Measurements from ENCODE around the gene DLX2. TPM values are rescaled to one million over a fixed set of nuclear protein-coding genes. Genes with fewer than 3 reads are reported as not detected.

DLX2 gene
- total and polyA plus RNA-seq, 2 of the 13 experiments (the other 11 are each of a cell fraction or from before 2014, with no cell fraction given), result 0.07 to 0.15 TPM

DNA sequence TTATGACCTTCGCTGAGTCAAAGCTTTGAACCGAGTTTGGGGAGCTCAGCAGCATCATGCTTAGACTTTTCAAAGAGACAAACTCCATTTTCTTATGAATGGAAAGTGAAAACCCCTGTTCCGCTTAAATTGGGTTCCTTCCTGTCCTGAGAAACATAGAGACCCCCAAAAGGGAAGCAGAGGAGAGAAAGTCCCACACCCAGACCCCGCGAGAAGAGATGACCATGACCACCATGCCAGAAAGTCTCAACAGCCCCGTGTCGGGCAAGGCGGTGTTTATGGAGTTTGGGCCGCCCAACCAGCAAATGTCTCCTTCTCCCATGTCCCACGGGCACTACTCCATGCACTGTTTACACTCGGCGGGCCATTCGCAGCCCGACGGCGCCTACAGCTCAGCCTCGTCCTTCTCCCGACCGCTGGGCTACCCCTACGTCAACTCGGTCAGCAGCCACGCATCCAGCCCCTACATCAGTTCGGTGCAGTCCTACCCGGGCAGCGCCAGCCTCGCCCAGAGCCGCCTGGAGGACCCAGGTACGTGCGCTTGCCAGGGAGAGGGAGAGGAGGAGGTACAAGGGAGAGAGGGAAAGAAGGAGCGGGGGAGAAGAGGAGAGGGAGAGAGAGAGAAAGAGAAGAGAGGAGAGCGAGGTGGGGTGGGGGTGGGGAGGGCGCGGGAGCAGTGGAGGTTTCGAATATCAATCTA, 17.1 kb downstream of the DLX2 start, which contains the start of gene DLX1 (continued):
- TF ChIP-seq ARID5B (CRISPR knock-in tag; IDR thresholded peaks at IDR 0.05) (no peak), PCBP1 (IDR thresholded peaks at IDR 0.05; ENCODE audit: borderline replicate concordance, low read depth, low read length) (0 out of 2 replicates have a peak, but pooled peaks have one; percentile 42), MEIS2 (CRISPR knock-in tag; IDR thresholded peaks at IDR 0.05) (peak; percentile 12; the same call in 1 of the 2 replicates), SMAD9 (CRISPR knock-in tag; IDR thresholded peaks at IDR 0.05) (peak; percentile 49; the same call in 1 of the 2 replicates), ZNF775 (CRISPR knock-in tag; IDR thresholded peaks at IDR 0.05; ENCODE audit: borderline replicate concordance) (no peak), FOXO4 (CRISPR knock-in tag; conservative IDR thresholded peaks at IDR 0.05) (0 out of 2 replicates have a peak, but pooled peaks have one; percentile 72), HNRNPL (IDR thresholded peaks at IDR 0.05; ENCODE audit: low read depth, low read length) (no peak), LCORL (IDR thresholded peaks at IDR 0.05) (no peak), LCORL (CRISPR knock-in tag; IDR thresholded peaks at IDR 0.05) (peak; percentile 21; the same call in 1 of the 2 replicates), REPIN1 (CRISPR knock-in tag; IDR thresholded peaks at IDR 0.05; ENCODE audit: borderline replicate concordance, low read depth) (0 out of 2 replicates have a peak, but pooled peaks have one; percentile 12), SP5 (CRISPR knock-in tag; IDR thresholded peaks at IDR 0.05; ENCODE audit: borderline replicate concordance, low read depth) (0 out of 2 replicates have a peak, but pooled peaks have one; percentile 13), FOXK1 (CRISPR knock-in tag; IDR thresholded peaks at IDR 0.05; ENCODE audit: borderline replicate concordance, low read depth) (peak; percentile 25; the same call in 1 of the 2 replicates), ZNF256 (CRISPR knock-in tag; conservative IDR thresholded peaks at IDR 0.05) (0 out of 2 replicates have a peak, but pooled peaks have one; percentile 18), MYC (CRISPR knock-in tag; IDR thresholded peaks at IDR 0.05; ENCODE audit: borderline replicate concordance) (peak; percentile 30; the same call in 1 of the 2 replicates), FOXA3 (CRISPR knock-in tag; IDR thresholded peaks at IDR 0.05) (peak; percentile 34; the same call in 1 of the 2 replicates), ZNF777 (CRISPR knock-in tag; IDR thresholded peaks at IDR 0.05) (peak; percentile 97), IKZF4 (CRISPR knock-in tag; IDR thresholded peaks at IDR 0.05; ENCODE audit: borderline replicate concordance, low read depth, not compliant biosample characterization) (peak; percentile 41), NR2F1 (CRISPR knock-in tag; IDR thresholded peaks at IDR 0.05) (0 out of 4 replicates have a peak, but pooled peaks of 1 of the 2 experiments have one; percentile 3)
- TF ChIP-seq, protein P1, sequence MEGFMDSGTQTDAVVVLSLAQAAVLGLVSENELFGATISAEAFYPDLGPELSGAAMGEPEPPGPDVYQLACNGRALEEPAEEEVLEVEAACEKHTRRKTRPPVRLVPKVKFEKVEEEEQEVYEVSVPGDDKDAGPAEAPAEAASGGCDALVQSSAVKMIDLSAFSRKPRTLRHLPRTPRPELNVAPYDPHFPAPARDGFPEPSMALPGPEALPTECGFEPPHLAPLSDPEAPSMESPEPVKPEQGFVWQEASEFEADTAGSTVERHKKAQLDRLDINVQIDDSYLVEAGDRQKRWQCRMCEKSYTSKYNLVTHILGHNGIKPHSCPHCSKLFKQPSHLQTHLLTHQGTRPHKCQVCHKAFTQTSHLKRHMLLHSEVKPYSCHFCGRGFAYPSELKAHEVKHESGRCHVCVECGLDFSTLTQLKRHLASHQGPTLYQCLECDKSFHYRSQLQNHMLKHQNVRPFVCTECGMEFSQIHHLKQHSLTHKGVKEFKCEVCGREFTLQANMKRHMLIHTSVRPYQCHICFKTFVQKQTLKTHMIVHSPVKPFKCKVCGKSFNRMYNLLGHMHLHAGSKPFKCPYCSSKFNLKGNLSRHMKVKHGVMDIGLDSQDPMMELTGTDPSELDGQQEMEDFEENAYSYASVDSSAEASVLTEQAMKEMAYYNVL (CRISPR knock-in tag; IDR thresholded peaks at IDR 0.05; ENCODE audit: borderline replicate concordance), result 0 out of 2 replicates have a peak, but pooled peaks have one; percentile 12
- TF ChIP-seq, protein P2, sequence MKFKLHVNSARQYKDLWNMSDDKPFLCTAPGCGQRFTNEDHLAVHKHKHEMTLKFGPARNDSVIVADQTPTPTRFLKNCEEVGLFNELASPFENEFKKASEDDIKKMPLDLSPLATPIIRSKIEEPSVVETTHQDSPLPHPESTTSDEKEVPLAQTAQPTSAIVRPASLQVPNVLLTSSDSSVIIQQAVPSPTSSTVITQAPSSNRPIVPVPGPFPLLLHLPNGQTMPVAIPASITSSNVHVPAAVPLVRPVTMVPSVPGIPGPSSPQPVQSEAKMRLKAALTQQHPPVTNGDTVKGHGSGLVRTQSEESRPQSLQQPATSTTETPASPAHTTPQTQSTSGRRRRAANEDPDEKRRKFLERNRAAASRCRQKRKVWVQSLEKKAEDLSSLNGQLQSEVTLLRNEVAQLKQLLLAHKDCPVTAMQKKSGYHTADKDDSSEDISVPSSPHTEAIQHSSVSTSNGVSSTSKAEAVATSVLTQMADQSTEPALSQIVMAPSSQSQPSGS (CRISPR knock-in tag; IDR thresholded peaks at IDR 0.05), result 0 out of 2 replicates have a peak, but pooled peaks have one; percentile 56
